Adipocyte (in vitro differentiated cells): ENCODE data around the gene TMEM221.
"Not testable (repeated sequence)": the region's sequence is repeated elsewhere in the genome, so short reads cannot be mapped to it uniquely, and the experiment has no call there.

Experiments used
- DNase-seq: peaks from one replicate; pipeline ENCODE4 v3.0.0-alpha.2; 2015; ENCODE audit warnings: low read depth
- H3K27me3 ChIP-seq: replicated peaks from 2 replicates; pipeline ENCODE4 v1.7.0; 2013; ENCODE audit warnings: mild to moderate bottlenecking, low read length, moderate library complexity; ENCODE audit not compliant: control insufficient read depth, insufficient read depth
- H3K36me3 ChIP-seq: 2 replicates; pipeline ENCODE4 v1.7.0; 2013; ENCODE audit warnings: low read length, mild to moderate bottlenecking, moderate library complexity; ENCODE audit not compliant: control insufficient read depth, insufficient read depth, severe bottlenecking
- H3K4me1 ChIP-seq: 2 replicates; pipeline ENCODE4 v1.7.0; 2013; ENCODE audit warnings: mild to moderate bottlenecking, low read length, moderate library complexity; ENCODE audit not compliant: control insufficient read depth, insufficient read depth
- H3K4me3 ChIP-seq: 2 replicates; pipeline ENCODE4 v1.7.0; 2013; ENCODE audit warnings: mild to moderate bottlenecking, low read length, moderate library complexity
- H3K9ac ChIP-seq: 2 replicates; pipeline ENCODE4 v1.7.0; 2013; ENCODE audit warnings: mild to moderate bottlenecking, low read length, moderate library complexity
- H3K9me3 ChIP-seq: 2 replicates; pipeline ENCODE4 v1.7.0; 2013; ENCODE audit warnings: mild to moderate bottlenecking, low read length, moderate library complexity; ENCODE audit not compliant: control insufficient read depth

The TMEM221 gene

GRCh38 chr19:17486545-17487240 lies 38.2 kb upstream of the TMEM221 start:
- Histone ChIP-seq H3K36me3 (peaks cover 60% of the 10 kb centered on the region), H3K4me1 (peaks cover 14% of the 10 kb centered on the region), H3K4me3 (no peak overlapping the region), H3K9me3 (no peaks in the 10 kb centered on the region), H3K9ac (no peak overlapping the region), H3K27me3 (no peaks in the 10 kb centered on the region)
- no peak for DNase-seq

DNA sequence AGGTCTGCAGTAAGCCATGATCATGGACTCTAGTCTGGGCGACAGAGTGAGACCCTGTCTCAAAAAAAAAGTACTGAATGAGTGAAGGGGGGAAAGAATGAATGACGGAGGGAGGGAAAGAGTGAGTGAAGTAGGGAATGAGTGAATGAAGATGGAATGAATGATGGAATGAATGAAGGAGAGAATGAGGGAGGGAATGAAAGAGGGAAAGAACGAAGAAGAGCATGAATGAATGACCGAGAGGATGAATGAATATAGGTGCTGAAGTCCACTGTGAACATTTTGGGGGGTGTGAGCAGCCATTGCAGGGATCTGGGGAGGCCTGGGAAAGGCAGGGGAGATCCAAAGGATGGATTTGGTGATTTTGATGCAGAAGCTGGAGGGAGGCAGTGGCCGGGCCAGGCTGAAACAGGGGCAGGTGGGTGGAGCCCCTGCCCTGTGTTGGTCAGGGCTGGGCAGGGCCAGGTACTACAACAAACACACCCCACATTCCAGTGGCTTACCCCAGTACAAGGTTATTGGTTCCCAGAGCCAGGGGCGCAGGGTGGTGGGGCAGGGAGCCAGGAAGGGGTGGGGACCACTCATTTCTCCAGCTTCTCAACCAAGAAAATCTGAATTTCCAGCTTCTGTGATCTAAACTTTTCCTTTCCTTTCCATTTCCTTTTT lies 36.2 kb upstream of the TMEM221 start:
- H3K4me1 ChIP-seq, result peaks cover 27% of the 10 kb centered on the region
- no peaks in the 10 kb centered on the region for H3K27me3 ChIP-seq
- peaks cover 50% of the 10 kb centered on the region for H3K36me3 ChIP-seq
- H3K9me3 ChIP-seq, result no peaks in the 10 kb centered on the region
- DNase-seq, result no peak
- H3K4me3 ChIP-seq, result no peak overlapping the region
- no peak overlapping the region for H3K9ac ChIP-seq

- no peak for DNase-seq
- H3K4me1 ChIP-seq, result peaks cover 37% of the 10 kb centered on the region
- H3K9me3 ChIP-seq, result no peaks in the 10 kb centered on the region
- H3K4me3 ChIP-seq, result no peak overlapping the region
- H3K27me3 ChIP-seq, result no peaks in the 10 kb centered on the region
- H3K9ac ChIP-seq, result no peak overlapping the region
- peaks cover 42% of the 10 kb centered on the region for H3K36me3 ChIP-seq
Measured at GRCh38 chr19:17483605-17484002, 35.1 kb upstream of the TMEM221 start.

DNA sequence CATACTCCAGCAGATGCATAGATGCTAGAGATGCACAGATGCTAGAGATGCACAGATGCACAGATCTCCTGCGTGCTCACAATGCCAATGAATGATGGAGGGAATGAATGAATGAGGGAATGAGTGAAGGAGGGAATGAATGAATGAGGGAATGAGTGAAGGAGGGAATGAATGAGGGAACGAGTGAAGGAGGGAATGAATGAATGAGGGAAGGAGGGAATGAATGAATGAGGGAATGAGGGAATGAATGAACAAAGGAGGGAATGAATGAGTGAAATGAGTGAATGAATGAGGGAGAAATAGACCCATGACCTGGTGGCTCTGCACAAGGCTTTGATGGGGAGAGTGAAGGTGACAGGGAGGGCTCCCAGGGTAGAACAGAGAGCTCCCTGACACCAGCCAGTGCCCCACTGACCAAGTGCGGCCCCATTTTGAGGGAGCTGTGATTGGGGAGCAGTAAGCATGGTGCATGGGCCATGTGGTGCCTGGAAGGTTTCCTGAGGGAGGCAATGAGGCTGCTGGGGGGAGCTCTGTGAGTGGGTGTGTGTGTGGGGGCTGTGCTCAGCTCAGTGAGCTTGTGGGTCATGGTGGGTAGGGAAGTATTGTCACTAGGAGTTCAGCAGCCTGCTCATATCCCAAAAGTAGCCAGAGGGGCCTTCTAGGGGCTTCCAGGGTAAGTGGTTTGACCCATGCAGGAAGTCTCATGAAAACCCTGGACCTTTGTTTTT lies 34.6 kb upstream of the TMEM221 start:
- H3K36me3 ChIP-seq, result peaks cover 36% of the 10 kb centered on the region
- no peak for DNase-seq
- peaks cover 38% of the 10 kb centered on the region for H3K4me1 ChIP-seq
- no peaks in the 10 kb centered on the region for H3K27me3 ChIP-seq
- no peaks in the 10 kb centered on the region for H3K9me3 ChIP-seq
- no peak overlapping the region for H3K9ac ChIP-seq
- no peak overlapping the region for H3K4me3 ChIP-seq

GRCh38 chr19:17481986-17482385 lies 33.5 kb upstream of the TMEM221 start:
- peaks cover 42% of the 10 kb centered on the region for H3K4me1 ChIP-seq
- no peaks in the 10 kb centered on the region for H3K9me3 ChIP-seq
- no peak overlapping the region for H3K9ac ChIP-seq
- no peak for DNase-seq
- H3K27me3 ChIP-seq, result no peaks in the 10 kb centered on the region
- H3K4me3 ChIP-seq, result no peak overlapping the region
- peaks cover 28% of the 10 kb centered on the region for H3K36me3 ChIP-seq

DNA sequence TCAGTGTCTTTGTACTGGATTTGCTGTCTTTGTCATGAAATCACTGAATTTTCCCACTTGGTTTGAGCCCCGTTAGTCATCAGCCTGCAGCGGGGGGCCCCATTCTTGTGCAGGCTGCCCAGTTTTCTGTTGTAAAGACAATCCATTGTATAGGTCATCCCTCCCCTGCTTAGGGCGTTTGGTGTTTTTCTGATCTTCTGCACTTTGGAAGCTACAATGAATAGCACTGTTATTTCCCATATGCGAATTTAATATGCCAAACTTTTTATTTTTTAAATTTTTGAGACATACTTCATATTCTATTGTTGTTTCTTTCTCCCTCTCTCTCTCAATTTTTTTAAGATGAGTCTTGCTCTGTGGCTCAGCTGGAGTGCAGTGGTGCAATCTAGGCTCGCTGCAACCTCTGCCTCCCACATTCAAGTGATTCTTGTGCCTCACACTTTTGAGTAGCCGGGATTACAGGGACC lies 30.9 kb upstream of the TMEM221 start:
- Histone ChIP-seq H3K4me1 (peaks cover 54% of the 10 kb centered on the region), H3K4me3 (peak overlapping the region; percentile 66), H3K36me3 (peaks cover 18% of the 10 kb centered on the region), H3K9ac (peak overlapping the region; percentile 81), H3K27me3 (no peaks in the 10 kb centered on the region), H3K9me3 (no peaks in the 10 kb centered on the region)
- DNase-seq, result peak; percentile 58

GRCh38 chr19:17475541-17476115 lies 27.2 kb upstream of the TMEM221 start:
- H3K4me3 ChIP-seq, result peak overlapping the region; percentile 3
- peaks cover 56% of the 10 kb centered on the region for H3K4me1 ChIP-seq
- H3K9me3 ChIP-seq, result no peaks in the 10 kb centered on the region
- no peaks in the 10 kb centered on the region for H3K27me3 ChIP-seq
- peak overlapping the region; percentile 24 for H3K9ac ChIP-seq
- H3K36me3 ChIP-seq, result peaks cover 11% of the 10 kb centered on the region
- peak; percentile 48 for DNase-seq

DNA sequence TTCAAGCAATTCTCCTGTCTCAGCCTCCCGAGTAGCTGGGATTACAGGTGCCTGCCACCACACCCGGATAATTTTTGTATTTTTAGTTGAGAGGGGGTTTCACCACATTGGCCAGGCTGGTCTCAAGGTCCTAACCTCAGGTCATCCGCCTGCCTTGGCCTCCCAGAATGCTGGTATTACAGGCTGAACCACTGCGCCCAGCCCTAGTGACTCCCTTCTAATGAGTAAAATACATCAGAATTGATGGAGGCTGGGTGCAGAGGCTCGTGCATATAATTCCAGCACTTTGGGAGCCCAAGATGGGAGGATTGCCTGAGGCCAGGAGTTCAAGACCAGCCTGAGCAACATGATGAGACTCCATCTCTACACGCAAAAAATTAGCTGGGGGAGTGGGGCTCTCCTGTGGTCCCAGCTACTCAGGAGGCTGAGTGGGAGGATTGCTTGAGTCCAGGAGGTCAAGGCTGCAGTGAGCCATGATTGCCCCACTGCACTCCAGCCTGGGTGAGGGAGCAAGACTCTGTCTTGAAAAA lies 26.6 kb upstream of the TMEM221 start:
- Histone ChIP-seq H3K36me3 (peaks cover 11% of the 10 kb centered on the region), H3K4me1 (peaks cover 51% of the 10 kb centered on the region)

DNA sequence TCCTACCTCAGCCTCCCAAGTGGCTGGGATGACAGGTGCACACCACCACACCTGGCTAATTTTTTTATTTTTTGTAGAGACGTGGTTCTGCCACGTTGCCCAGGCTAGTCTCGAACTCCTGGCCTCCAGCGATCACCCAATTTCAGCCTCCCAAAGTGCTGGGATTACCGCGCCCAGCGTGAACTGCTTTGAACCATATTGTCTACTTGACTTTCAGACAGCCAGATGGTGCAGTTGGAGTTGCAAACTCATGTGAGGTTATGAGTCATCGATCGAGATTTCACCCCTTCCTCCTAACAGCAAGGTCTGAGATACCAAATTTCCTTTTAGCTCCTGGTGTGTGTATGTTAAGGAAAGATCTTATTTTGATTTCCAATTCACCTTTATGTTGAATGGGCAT lies 24.6 kb upstream of the TMEM221 start:
- Histone ChIP-seq H3K4me1 (peaks cover 42% of the 10 kb centered on the region), H3K9me3 (no peaks in the 10 kb centered on the region), H3K4me3 (no peak overlapping the region), H3K9ac (peak overlapping the region; percentile 4), H3K36me3 (peaks cover 11% of the 10 kb centered on the region), H3K27me3 (no peaks in the 10 kb centered on the region)
- peak; percentile 41 for DNase-seq

More for the DNA sequence above, 26.6 kb upstream of the TMEM221 start:
- H3K4me3 ChIP-seq, result peak overlapping the region; percentile 3
- not testable (repeated sequence) for DNase-seq, H3K27me3 ChIP-seq, H3K9me3 ChIP-seq
- H3K9ac ChIP-seq, result peak overlapping the region; percentile 24

- Histone ChIP-seq H3K9ac (peak overlapping the region; percentile 89), H3K36me3 (peaks cover 11% of the 10 kb centered on the region), H3K4me1 (peaks cover 52% of the 10 kb centered on the region), H3K4me3 (peak overlapping the region; percentile 91), H3K9me3 (no peaks in the 10 kb centered on the region), H3K27me3 (no peaks in the 10 kb centered on the region)
- DNase-seq, result no peak
Measured at GRCh38 chr19:17471410-17472125, 23.1 kb upstream of the TMEM221 start.
